Measurements from ENCODE around the gene CEP170. TPM values are rescaled to one million over a fixed set of nuclear protein-coding genes. Genes with fewer than 3 reads are reported as not detected.
"Not testable (repeated sequence)": the region's sequence is repeated elsewhere in the genome, so short reads cannot be mapped to it uniquely, and the experiment has no call there.

Gene CEP170
- polyA plus RNA-seq, 3 donors, result 13.7 to 44.5 (median 17.4) TPM

- H3K27me3 ChIP-seq (ENCODE audit: control insufficient read depth in 2 of 2, insufficient read depth in 2 of 2, low read length in 2 of 2), result no peaks in the 10 kb centered on the region
- Mint-ChIP-seq H3K27me3 (ENCODE audit: low read depth in 3 of 3) (no peaks in the 10 kb centered on the region), H3K9me3 (peaks cover 0 to 5% (median 2%) of the 10 kb centered on the region in 7 donors), H3K4me3 (no peak overlapping the region), H3K4me1 (peaks cover 6% of the 10 kb centered on the region), H3K36me3 (peaks cover 32 to 41% of the 10 kb centered on the region in 2 donors), H3K27ac (peak overlapping the region in 2 of 7 donors; percentile 29 to 31)
- WGBS (ENCODE audit: insufficient coverage), result no CpG with 5 or more reads among the region's 4 CpGs
- TF ChIP-seq, protein P1, sequence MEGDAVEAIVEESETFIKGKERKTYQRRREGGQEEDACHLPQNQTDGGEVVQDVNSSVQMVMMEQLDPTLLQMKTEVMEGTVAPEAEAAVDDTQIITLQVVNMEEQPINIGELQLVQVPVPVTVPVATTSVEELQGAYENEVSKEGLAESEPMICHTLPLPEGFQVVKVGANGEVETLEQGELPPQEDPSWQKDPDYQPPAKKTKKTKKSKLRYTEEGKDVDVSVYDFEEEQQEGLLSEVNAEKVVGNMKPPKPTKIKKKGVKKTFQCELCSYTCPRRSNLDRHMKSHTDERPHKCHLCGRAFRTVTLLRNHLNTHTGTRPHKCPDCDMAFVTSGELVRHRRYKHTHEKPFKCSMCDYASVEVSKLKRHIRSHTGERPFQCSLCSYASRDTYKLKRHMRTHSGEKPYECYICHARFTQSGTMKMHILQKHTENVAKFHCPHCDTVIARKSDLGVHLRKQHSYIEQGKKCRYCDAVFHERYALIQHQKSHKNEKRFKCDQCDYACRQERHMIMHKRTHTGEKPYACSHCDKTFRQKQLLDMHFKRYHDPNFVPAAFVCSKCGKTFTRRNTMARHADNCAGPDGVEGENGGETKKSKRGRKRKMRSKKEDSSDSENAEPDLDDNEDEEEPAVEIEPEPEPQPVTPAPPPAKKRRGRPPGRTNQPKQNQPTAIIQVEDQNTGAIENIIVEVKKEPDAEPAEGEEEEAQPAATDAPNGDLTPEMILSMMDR (IDR thresholded peaks at IDR 0.05), result no peak
- peaks cover 30% of the 10 kb centered on the region for H4K20me1 ChIP-seq (ENCODE audit: insufficient read depth, low read length)
- H3K36me3 ChIP-seq (replicated peaks in 1 of 2; ENCODE audit: control insufficient read depth in 1 of 2, insufficient read depth in 2 of 2, low read length in 2 of 2), result peaks cover 5 to 37% of the 10 kb centered on the region in 2 donors
- H3K9ac ChIP-seq (ENCODE audit: insufficient read depth, low read length, poor library complexity, severe bottlenecking), result no peak overlapping the region
- intact Hi-C loops (cut with micrococcal nuclease), result no loop called here
- H3K4me3 ChIP-seq (replicated peaks in 1 of 3; ENCODE audit: low read depth in 2 of 3, low read length in 3 of 3), result no peak overlapping the region
- no peaks in the 10 kb centered on the region for H3K4me1 ChIP-seq (ENCODE audit: control insufficient read depth in 1 of 2, insufficient read depth in 2 of 2, low read length in 2 of 2)
- H3K4me2 ChIP-seq (replicated peaks; ENCODE audit: extremely low read depth, low read length, poor library complexity, severe bottlenecking), result no peak overlapping the region
- DNase-seq, result peak in 2 of 3 donors; percentile 8 to 21
- H2AFZ ChIP-seq (ENCODE audit: insufficient read depth, low read depth, low read length, poor library complexity, severe bottlenecking), result no peak overlapping the region
- H3K9me3 ChIP-seq (replicated peaks in 1 of 2; ENCODE audit: control insufficient read depth in 1 of 2, insufficient read depth in 1 of 2, low read length in 2 of 2), result no peaks in the 10 kb centered on the region
- peak overlapping the region in 1 of 2 donors; percentile 27 for H3K27ac ChIP-seq (ENCODE audit: low read depth in 1 of 2, low read length in 2 of 2)
- peaks cover 27% of the 10 kb centered on the region for H3K79me2 ChIP-seq (ENCODE audit: insufficient read depth, low read length)
Observed at GRCh38 chr1:243213045-243213787, 41.9 kb downstream of the CEP170 start.

DNA sequence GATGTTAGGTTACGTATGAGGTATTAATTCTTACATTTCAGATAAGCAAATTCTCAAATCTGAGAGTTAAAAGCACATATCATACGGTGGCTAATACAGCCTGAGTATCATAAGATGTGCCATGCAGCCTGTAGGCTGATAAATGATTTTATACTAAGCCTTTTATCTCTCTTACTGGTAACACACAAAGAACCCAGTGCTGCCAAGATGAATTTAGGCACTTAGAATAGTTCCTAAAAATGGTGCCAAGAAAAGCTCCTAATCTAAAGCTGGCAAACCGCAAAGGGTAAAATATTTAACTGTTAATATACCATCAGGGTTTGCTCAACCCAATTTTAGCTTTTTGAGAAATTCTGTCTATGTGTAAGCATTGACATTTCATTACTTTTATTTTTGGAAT lies 43.1 kb downstream of the CEP170 start:
- H3K4me1 Mint-ChIP-seq; H3K4me3 ChIP-seq (replicated peaks in 1 of 3; ENCODE audit: low read depth in 2 of 3, low read length in 3 of 3); H3K27ac ChIP-seq (ENCODE audit: low read depth in 1 of 2, low read length in 2 of 2); H3K9ac ChIP-seq (ENCODE audit: insufficient read depth, low read length, poor library complexity, severe bottlenecking); H3K4me2 ChIP-seq (replicated peaks; ENCODE audit: extremely low read depth, low read length, poor library complexity, severe bottlenecking); H3K27me3 Mint-ChIP-seq (ENCODE audit: low read depth in 3 of 3); H3K27ac Mint-ChIP-seq; H3K4me1 ChIP-seq (ENCODE audit: control insufficient read depth in 1 of 2, insufficient read depth in 2 of 2, low read length in 2 of 2); intact Hi-C loops (cut with micrococcal nuclease); DNase-seq; H3K9me3 ChIP-seq (replicated peaks in 1 of 2; ENCODE audit: control insufficient read depth in 1 of 2, insufficient read depth in 1 of 2, low read length in 2 of 2); H2AFZ ChIP-seq (ENCODE audit: insufficient read depth, low read depth, low read length, poor library complexity, severe bottlenecking); H3K4me3 Mint-ChIP-seq; H3K27me3 ChIP-seq (ENCODE audit: control insufficient read depth in 2 of 2, insufficient read depth in 2 of 2, low read length in 2 of 2); H3K9me3 Mint-ChIP-seq: not testable (repeated sequence)
- H3K36me3 Mint-ChIP-seq, result peaks cover 24 to 34% of the 10 kb centered on the region in 2 donors
- WGBS (ENCODE audit: insufficient coverage), result no CpG with 5 or more reads among the region's 3 CpGs
- Histone ChIP-seq H3K36me3 (replicated peaks in 1 of 2; ENCODE audit: control insufficient read depth in 1 of 2, insufficient read depth in 2 of 2, low read length in 2 of 2) (peaks cover 4 to 25% of the 10 kb centered on the region in 2 donors), H4K20me1 (ENCODE audit: insufficient read depth, low read length) (peaks cover 19% of the 10 kb centered on the region), H3K79me2 (ENCODE audit: insufficient read depth, low read length) (peaks cover 15% of the 10 kb centered on the region)

DNA sequence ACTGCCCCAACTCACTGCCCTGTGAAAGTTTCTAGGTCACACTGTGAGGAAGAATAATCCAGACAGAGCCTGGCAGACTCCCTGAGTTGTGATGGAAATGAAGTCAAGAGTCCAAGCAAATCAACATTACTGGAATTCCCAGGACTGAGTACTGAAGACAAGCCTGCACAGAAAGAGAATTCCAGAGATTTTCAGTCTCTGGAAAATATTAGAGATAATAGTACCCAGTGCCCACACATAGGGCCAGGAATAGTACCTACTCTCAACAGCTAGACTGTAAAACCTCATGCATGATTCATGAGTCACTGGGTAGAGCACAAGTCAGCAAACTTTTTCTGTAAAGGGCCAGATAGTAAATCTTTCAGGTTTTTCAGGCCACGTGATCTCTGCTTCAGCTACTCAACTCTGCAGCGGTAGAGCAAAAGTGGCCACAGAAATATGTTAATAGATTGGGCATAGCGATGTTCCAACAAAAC lies 50.0 kb downstream of the CEP170 start:
- intact Hi-C loops (cut with micrococcal nuclease); H3K27me3 Mint-ChIP-seq (ENCODE audit: low read depth in 3 of 3); H3K4me3 ChIP-seq (replicated peaks in 1 of 3; ENCODE audit: low read depth in 2 of 3, low read length in 3 of 3); H3K27me3 ChIP-seq (ENCODE audit: control insufficient read depth in 2 of 2, insufficient read depth in 2 of 2, low read length in 2 of 2); H3K4me1 ChIP-seq (ENCODE audit: control insufficient read depth in 1 of 2, insufficient read depth in 2 of 2, low read length in 2 of 2); H3K4me2 ChIP-seq (replicated peaks; ENCODE audit: extremely low read depth, low read length, poor library complexity, severe bottlenecking); H3K9me3 Mint-ChIP-seq; H3K27ac ChIP-seq (ENCODE audit: low read depth in 1 of 2, low read length in 2 of 2); H3K79me2 ChIP-seq (ENCODE audit: insufficient read depth, low read length); H3K9ac ChIP-seq (ENCODE audit: insufficient read depth, low read length, poor library complexity, severe bottlenecking); H3K4me1 Mint-ChIP-seq; H3K4me3 Mint-ChIP-seq; DNase-seq; H4K20me1 ChIP-seq (ENCODE audit: insufficient read depth, low read length); H2AFZ ChIP-seq (ENCODE audit: insufficient read depth, low read depth, low read length, poor library complexity, severe bottlenecking); H3K9me3 ChIP-seq (replicated peaks in 1 of 2; ENCODE audit: control insufficient read depth in 1 of 2, insufficient read depth in 1 of 2, low read length in 2 of 2): not testable (repeated sequence)
- Mint-ChIP-seq H3K27ac (peak overlapping the region in 3 of 7 donors; percentile 41 to 72 (median 53)), H3K36me3 (peaks cover 30 to 34% of the 10 kb centered on the region in 2 donors)
- whole genome bisulfite sequencing (ENCODE audit: insufficient coverage), result no CpG with 5 or more reads among the region's 3 CpGs
- peaks cover 3 to 12% of the 10 kb centered on the region in 2 donors for H3K36me3 ChIP-seq (replicated peaks in 1 of 2; ENCODE audit: control insufficient read depth in 1 of 2, insufficient read depth in 2 of 2, low read length in 2 of 2)

GRCh38 chr1:243204336-243204735 lies 50.7 kb downstream of the CEP170 start:
- H3K27me3 ChIP-seq (ENCODE audit: control insufficient read depth in 2 of 2, insufficient read depth in 2 of 2, low read length in 2 of 2); H3K79me2 ChIP-seq (ENCODE audit: insufficient read depth, low read length); H3K27me3 Mint-ChIP-seq (ENCODE audit: low read depth in 3 of 3); intact Hi-C loops (cut with micrococcal nuclease); H3K4me1 ChIP-seq (ENCODE audit: control insufficient read depth in 1 of 2, insufficient read depth in 2 of 2, low read length in 2 of 2); H3K9ac ChIP-seq (ENCODE audit: insufficient read depth, low read length, poor library complexity, severe bottlenecking); H2AFZ ChIP-seq (ENCODE audit: insufficient read depth, low read depth, low read length, poor library complexity, severe bottlenecking); H3K4me2 ChIP-seq (replicated peaks; ENCODE audit: extremely low read depth, low read length, poor library complexity, severe bottlenecking); H4K20me1 ChIP-seq (ENCODE audit: insufficient read depth, low read length); H3K36me3 ChIP-seq (replicated peaks in 1 of 2; ENCODE audit: control insufficient read depth in 1 of 2, insufficient read depth in 2 of 2, low read length in 2 of 2); H3K4me1 Mint-ChIP-seq; H3K4me3 ChIP-seq (replicated peaks in 1 of 3; ENCODE audit: low read depth in 2 of 3, low read length in 3 of 3); H3K9me3 Mint-ChIP-seq; DNase-seq; H3K27ac Mint-ChIP-seq; H3K4me3 Mint-ChIP-seq; H3K27ac ChIP-seq (ENCODE audit: low read depth in 1 of 2, low read length in 2 of 2); H3K9me3 ChIP-seq (replicated peaks in 1 of 2; ENCODE audit: control insufficient read depth in 1 of 2, insufficient read depth in 1 of 2, low read length in 2 of 2): not testable (repeated sequence)
- WGBS (ENCODE audit: insufficient coverage), result no CpG with 5 or more reads among the region's 1 CpG
- peaks cover 31 to 32% of the 10 kb centered on the region in 2 donors for H3K36me3 Mint-ChIP-seq
